OCI-LY1 (cell line): ENCODE results near the gene ENG.

Source experiments
- H2AFZ ChIP-seq: fragments of 200-600 bp; sonication (generic), shearing (Covaris generic); 2 replicates; pipeline ENCODE4 v1.6.0; 2014; ENCODE audit warnings: antibody characterized with exemption, mild to moderate bottlenecking, low read length
- H3F3A ChIP-seq: fragments of 200-600 bp; sonication (generic), shearing (Covaris generic); 2 replicates; pipeline ENCODE4 v1.6.0; 2014; ENCODE audit warnings: mild to moderate bottlenecking, antibody characterized with exemption, low read length, moderate library complexity; ENCODE audit not compliant: insufficient read depth
- H3K27ac ChIP-seq: fragments of 200-600 bp; sonication (generic); 2 replicates; pipeline ENCODE4 v1.5.1; 2014; ENCODE audit warnings: low read length, mixed run types, mild to moderate bottlenecking, low read depth; ENCODE audit not compliant: poor library complexity, severe bottlenecking
- H3K27me3 ChIP-seq: fragments of 200-600 bp; sonication (generic); 2 replicates; pipeline ENCODE4 v1.6.0; 2014; ENCODE audit warnings: antibody characterized with exemption, mild to moderate bottlenecking, low read length, moderate library complexity; ENCODE audit not compliant: insufficient read depth
- H3K36me3 ChIP-seq: fragments of 200-600 bp; sonication (generic); 2 replicates; pipeline ENCODE4 v1.6.1; 2014; ENCODE audit warnings: mild to moderate bottlenecking, antibody characterized with exemption, low read length, moderate library complexity, mixed read lengths; ENCODE audit not compliant: insufficient read depth
- H3K4me1 ChIP-seq: fragments of 200-600 bp; sonication (generic); 2 replicates; pipeline ENCODE4 v1.5.1; 2014; ENCODE audit warnings: mild to moderate bottlenecking, low read length, moderate library complexity; ENCODE audit not compliant: insufficient read depth, severe bottlenecking
- H3K4me2 ChIP-seq: fragments of 200-600 bp; sonication (generic), shearing (Covaris generic); 2 replicates; pipeline ENCODE4 v1.6.1; 2014; ENCODE audit warnings: low read length
- H3K4me3 ChIP-seq: fragments of 200-600 bp; sonication (generic); 2 replicates; pipeline ENCODE4 v1.5.1; 2014; ENCODE audit warnings: low read length, low read depth, mild to moderate bottlenecking, mixed read lengths; ENCODE audit not compliant: poor library complexity, severe bottlenecking
- H3K79me2 ChIP-seq: fragments of 200-600 bp; shearing (Covaris generic); 2 replicates; pipeline ENCODE4 v1.6.1; 2016; ENCODE audit warnings: mixed run types, low read length, mixed read lengths; ENCODE audit not compliant: insufficient read depth
- H3K9ac ChIP-seq: fragments of 200-600 bp; sonication (generic), shearing (Covaris generic); 2 replicates; pipeline ENCODE4 v1.6.1; 2014; ENCODE audit warnings: mild to moderate bottlenecking, low read length, mixed read lengths
- H3K9me2 ChIP-seq: fragments of 200-600 bp; sonication (generic), shearing (Covaris generic); 2 replicates; pipeline ENCODE4 v1.6.1; 2014; ENCODE audit warnings: low read depth, mild to moderate bottlenecking, low read length, mixed read lengths
- H3K9me3 ChIP-seq: fragments of 200-600 bp; shearing (Covaris generic); 2 replicates; pipeline ENCODE4 v1.6.1; 2014; ENCODE audit warnings: low read length, mixed read lengths
- H4K20me1 ChIP-seq: fragments of 200-600 bp; sonication (generic), shearing (Covaris generic); 2 replicates; pipeline ENCODE4 v1.6.0; 2016; ENCODE audit warnings: mild to moderate bottlenecking, low read length; ENCODE audit not compliant: insufficient read depth
- CTCF ChIP-seq: fragments of 200-600 bp; sonication (generic), shearing (Covaris generic); IDR thresholded peaks from 2 replicates; pipeline ENCODE4 v1.5.1; 2017; ENCODE audit warnings: mild to moderate bottlenecking, antibody characterized with exemption, low read length, moderate library complexity, mixed read lengths
- EZH2 ChIP-seq: fragments of 200-600 bp; sonication (generic), shearing (Covaris generic); IDR thresholded peaks from 2 replicates; pipeline ENCODE4 v1.8.0; 2017; ENCODE audit warnings: borderline replicate concordance, mixed run types, mild to moderate bottlenecking, antibody characterized with exemption, low read length, moderate library complexity, mixed read lengths

The ENG gene

GRCh38 chr9:127855522-127855921, 1.1 kb upstream of the ENG start:
- no peak overlapping the region for H3K4me3 ChIP-seq
- no peaks in the 10 kb centered on the region for H3K4me1 ChIP-seq
- H3K9ac ChIP-seq = no peak overlapping the region
- no peak overlapping the region for H3K27ac ChIP-seq
- no peak overlapping the region for H2AFZ ChIP-seq
- H4K20me1 ChIP-seq = no peaks in the 10 kb centered on the region
- no peaks in the 10 kb centered on the region for H3K9me2 ChIP-seq
- H3K9me3 ChIP-seq = no peaks in the 10 kb centered on the region
- H3K36me3 ChIP-seq = no peaks in the 10 kb centered on the region
- H3F3A ChIP-seq = no peaks in the 10 kb centered on the region
- peaks cover 3% of the 10 kb centered on the region for H3K27me3 ChIP-seq
- no peaks in the 10 kb centered on the region for H3K79me2 ChIP-seq
- H3K4me2 ChIP-seq = no peak overlapping the region
- TF ChIP-seq CTCF (no peak), EZH2 (no peak)

DNA sequence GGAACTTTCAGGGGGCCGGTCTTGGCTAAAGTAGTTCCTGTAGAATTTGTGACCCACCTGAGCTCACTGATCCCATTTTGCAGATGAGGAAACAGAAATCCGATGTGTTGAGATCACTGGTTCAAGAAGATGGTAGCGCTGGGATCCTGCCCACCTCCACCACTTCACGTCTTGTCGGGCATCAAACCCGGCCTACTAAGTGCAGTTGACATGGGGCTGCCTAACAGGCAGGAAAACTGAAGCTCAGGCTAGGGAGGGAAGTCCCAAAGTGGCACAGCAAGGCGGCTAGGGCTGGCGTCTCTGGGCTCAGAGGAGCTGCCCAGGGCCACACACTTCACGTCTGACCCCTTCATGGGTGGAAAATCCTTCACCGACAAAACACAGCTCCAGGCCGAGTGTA, 502 bp upstream of the ENG start:
- H3K9ac ChIP-seq = no peak overlapping the region
- peaks cover 3% of the 10 kb centered on the region for H3K27me3 ChIP-seq
- H3F3A ChIP-seq = no peaks in the 10 kb centered on the region
- no peaks in the 10 kb centered on the region for H3K9me2 ChIP-seq
- H3K27ac ChIP-seq = no peak overlapping the region
- no peak overlapping the region for H3K4me2 ChIP-seq
- H3K4me1 ChIP-seq = no peaks in the 10 kb centered on the region
- H3K36me3 ChIP-seq = peaks cover under 1% of the 10 kb centered on the region; the same call in 1 of the 2 replicates
- TF ChIP-seq EZH2 (no peak), CTCF (no peak)
- no peaks in the 10 kb centered on the region for H4K20me1 ChIP-seq
- no peak overlapping the region for H2AFZ ChIP-seq
- H3K4me3 ChIP-seq = no peak overlapping the region
- 0 out of 2 replicates have a peak, but pooled peaks cover 1% of the 10 kb centered on the region for H3K9me3 ChIP-seq
- H3K79me2 ChIP-seq = no peaks in the 10 kb centered on the region

- Histone ChIP-seq H4K20me1 (no peaks in the 10 kb centered on the region), H3K4me3 (no peak overlapping the region), H3K9ac (no peak overlapping the region), H3K4me1 (no peaks in the 10 kb centered on the region), H3F3A (no peaks in the 10 kb centered on the region), H3K27ac (no peak overlapping the region), H3K27me3 (peaks cover 11% of the 10 kb centered on the region), H3K9me2 (no peaks in the 10 kb centered on the region), H3K4me2 (no peak overlapping the region), H3K36me3 (peaks cover 9% of the 10 kb centered on the region; the same call in 1 of the 2 replicates), H3K9me3 (peaks cover 10% of the 10 kb centered on the region), H3K79me2 (no peaks in the 10 kb centered on the region), H2AFZ (no peak overlapping the region)
- TF ChIP-seq CTCF (no peak), EZH2 (no peak)
Measured at GRCh38 chr9:127853312-127854183, 910 bp downstream of the ENG start.
